HG03064 (cell line): ENCODE results near the gene KSR2.
"Not testable (repeated sequence)": the region's sequence is repeated elsewhere in the genome, so short reads cannot be mapped to it uniquely, and the experiment has no call there.

ENCODE experiments used
- ATAC-seq: cut with Tn5 transposase; IDR thresholded peaks from one replicate; pipeline ENCODE4 v1.9.1; 2021; ENCODE audit warnings: low read depth; ENCODE audit not compliant: unreplicated experiment

Gene KSR2

DNA sequence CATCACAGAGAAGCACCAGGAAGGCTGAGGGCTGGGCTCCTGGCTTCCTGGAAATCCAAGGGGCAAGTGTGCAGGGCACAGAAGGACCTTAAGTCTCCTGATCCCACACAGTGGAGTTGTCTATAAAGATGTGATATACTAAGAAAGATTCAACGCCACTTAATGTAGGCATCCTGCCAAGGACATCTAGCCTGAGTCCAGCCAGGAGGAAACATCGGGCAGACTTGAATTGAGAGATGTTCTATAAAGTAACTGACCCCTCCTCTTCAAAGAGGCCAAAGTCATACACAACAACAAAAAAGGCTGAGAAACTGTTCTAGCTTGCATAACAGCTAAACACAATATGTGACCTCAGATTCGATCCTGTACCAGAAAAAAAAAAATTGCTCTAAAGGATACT is 307.9 kb downstream of the KSR2 start:
- no peak for ATAC-seq

- no peak for ATAC-seq
Measured at GRCh38 chr12:117658226-117658625, 310.6 kb downstream of the KSR2 start.

DNA sequence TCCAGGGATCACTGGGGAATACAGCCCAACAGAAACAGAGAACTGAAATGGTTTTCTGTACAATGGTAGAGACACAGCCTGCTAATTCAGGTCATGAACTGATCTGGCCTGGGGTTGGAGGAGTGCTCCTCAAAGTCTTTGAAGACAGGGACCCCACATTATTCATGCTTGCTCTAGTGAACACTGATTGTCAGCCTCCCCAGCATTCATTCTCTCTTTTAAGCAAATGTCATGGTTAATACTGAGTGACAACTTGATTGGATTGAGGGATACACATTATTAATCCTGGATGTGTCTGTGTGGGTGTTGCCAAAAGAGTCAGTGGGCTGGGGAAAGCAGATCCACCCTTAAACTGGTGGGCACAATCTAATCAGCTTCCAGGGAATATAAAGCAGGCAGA is 319.0 kb downstream of the KSR2 start:
- no peak for ATAC-seq

DNA sequence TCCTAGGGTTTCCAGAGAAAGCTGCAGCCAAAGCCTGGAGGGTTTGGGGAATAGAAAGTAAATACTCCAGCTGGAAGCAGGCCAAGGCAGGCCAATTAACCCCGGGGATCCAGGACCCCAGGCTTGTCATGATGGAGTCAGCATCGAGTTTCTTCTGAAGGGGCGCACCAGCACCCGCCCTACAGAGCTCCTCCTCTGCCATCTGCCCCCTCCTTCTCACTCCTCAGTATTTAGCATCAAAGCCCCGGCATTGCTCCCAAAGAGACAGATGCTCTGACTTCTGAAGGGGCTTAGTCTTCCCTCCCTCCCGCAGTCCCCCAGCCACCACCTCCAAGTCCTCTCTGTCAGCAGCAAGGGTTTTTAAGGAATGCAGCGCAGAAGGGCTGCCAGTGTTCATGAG is 322.3 kb downstream of the KSR2 start:
- ATAC-seq = no peak

- no peak for ATAC-seq
Measured at GRCh38 chr12:117645473-117645872, 323.3 kb downstream of the KSR2 start.

GRCh38 chr12:117643971-117644370 is 324.8 kb downstream of the KSR2 start:
- ATAC-seq = no peak

- no peak for ATAC-seq
Measured at GRCh38 chr12:117641885-117642284, 326.9 kb downstream of the KSR2 start.

GRCh38 chr12:117640511-117640910 is 328.3 kb downstream of the KSR2 start:
- ATAC-seq = no peak

GRCh38 chr12:117629454-117629853 is 339.3 kb downstream of the KSR2 start:
- ATAC-seq = no peak

GRCh38 chr12:117628711-117629110 is 340.1 kb downstream of the KSR2 start:
- ATAC-seq = not testable (repeated sequence)

DNA sequence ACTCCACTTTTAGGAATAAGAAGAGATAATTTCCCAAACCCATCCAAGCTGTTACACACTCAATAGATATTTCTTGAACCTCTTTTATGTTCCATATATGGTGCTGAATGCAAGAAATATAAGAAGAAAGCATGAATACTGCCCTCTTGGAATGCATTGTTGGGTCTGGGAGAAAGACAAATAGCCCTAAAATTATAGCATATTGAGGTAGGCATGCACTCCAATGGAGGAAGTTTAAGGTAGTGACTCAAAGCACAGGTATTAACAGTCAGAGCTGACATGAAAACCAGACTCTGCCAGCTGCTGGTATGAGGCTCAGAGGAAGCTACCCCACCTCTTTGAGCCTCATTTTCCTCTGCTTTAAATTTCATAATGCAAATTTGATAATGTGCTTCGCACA is 346.0 kb downstream of the KSR2 start:
- no peak for ATAC-seq

DNA sequence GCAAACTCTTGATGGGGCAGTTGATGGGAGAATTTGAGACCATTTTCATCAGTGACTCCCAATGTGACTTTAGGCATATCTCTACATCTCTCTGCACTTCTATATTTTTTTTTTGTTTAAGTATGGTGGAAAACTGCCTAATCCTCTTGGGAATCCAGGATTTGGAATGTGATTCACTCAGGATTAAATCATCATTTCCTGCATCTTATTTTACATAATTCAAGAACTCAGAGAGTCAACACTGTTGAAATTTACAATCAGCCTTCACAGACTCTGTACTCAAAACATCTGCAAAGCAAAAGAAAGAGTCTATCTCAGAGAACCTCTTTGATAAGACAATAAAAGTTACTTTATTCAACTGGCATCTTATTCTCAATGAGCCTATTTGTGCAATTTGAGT is 346.7 kb downstream of the KSR2 start:
- no peak for ATAC-seq

DNA sequence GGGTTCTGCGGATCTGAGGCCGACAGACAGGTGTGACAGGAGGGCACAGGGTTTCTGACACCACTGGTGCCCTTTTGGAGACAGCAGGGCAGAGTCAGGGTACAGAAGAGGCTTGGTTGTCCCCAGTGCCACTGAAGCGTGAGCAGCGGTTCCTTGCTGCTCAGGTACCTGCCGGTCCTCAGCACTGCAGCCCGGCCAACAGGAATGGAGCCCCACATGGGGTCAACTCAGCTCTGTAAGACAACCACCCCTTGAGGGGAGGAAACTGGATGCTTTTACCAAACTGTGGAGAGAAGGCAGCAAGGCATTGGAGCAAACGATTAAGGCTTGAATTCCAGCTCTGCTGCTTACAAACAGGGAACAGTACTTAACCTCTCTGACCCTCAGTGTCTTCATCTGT is 361.0 kb downstream of the KSR2 start:
- ATAC-seq = no peak

GRCh38 chr12:117606945-117607344 is 361.8 kb downstream of the KSR2 start:
- ATAC-seq = no peak

GRCh38 chr12:117606024-117606423 is 362.8 kb downstream of the KSR2 start:
- ATAC-seq = no peak

DNA sequence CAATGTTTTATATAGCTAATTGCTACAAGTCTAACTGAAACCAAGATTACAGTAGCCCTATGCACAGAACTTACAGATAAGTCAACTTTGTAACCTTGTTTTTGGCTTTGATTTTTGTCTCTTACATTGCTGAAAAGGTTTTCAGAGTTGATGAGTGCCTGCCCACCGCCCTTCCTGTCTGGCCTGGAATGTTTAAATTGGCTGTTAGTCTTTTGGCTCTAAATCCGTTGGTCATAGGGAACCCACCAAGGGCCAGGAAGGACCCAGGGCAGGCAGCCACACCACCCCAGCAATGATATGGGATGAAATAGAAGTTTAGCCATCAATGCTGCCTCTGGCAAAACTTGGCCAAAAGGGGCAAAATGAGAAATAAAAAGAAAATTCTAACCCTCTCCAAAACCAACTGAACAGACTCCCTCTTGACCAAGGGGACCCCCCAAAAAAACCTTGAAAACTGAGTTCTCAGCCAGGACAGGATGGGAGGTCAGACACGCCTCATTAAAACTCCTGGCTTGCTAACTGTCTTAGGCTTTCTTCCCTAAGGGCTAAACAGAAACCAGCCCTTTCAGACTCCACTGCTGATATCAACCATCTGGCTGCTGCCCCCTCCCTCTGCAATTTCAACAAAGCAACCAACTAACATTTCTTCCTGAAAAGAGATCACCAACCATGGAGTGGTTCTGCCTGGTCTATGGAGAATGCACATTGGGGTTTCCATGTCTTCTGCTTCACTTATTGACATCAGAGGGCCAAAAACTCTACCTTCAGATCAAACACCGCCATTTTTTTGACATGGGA is 365.3 kb downstream of the KSR2 start:
- no peak for ATAC-seq

DNA sequence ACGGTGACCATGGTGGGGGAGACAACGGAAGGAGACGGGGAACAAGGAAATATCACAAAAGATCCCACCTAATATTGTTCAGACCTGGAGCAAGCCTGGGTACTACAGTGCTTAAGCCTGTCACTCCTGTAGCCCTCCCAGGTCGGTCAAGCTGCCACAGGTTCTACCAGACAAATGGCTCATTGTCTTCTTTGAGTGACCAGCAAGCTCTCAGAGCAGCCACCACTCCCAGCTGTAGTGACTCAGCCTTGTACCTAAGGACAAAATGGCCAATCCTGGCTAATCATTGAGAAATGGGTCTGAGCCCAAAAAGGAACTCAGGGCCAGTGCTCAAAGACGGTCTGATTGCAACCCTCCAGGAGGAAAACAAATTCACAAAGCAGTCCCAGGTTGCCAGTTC is 368.9 kb downstream of the KSR2 start:
- no peak for ATAC-seq

GRCh38 chr12:117596968-117597367 is 371.8 kb downstream of the KSR2 start:
- no peak for ATAC-seq

- ATAC-seq = no peak
Measured at GRCh38 chr12:117595751-117596150, 373.0 kb downstream of the KSR2 start.

DNA sequence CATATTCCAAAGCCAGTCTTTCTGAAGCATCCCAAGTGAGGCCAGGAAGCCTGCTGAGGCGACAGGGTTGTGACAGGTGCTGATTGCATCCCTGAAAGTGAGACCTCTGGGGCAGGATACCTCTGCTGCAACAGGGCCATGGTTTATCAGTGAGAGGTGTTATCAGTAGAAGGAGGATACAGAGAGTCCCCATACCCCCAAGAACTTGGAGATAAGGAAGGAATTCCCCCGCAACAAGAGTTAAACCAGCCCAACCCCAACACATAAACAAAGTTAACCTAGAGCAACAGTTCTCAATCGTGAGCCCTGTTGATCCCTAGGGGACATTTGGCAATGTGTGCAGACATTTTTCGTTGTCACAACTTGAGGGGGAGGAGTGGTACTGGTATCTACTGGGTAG is 374.3 kb downstream of the KSR2 start:
- ATAC-seq = no peak

GRCh38 chr12:117593815-117594400 is 374.9 kb downstream of the KSR2 start:
- ATAC-seq = no peak

- ATAC-seq = no peak
Measured at GRCh38 chr12:117592588-117593305, 376.0 kb downstream of the KSR2 start.
